ENCODE measurements around the gene C9orf50.
"Not testable (repeated sequence)": the region's sequence is repeated elsewhere in the genome, so short reads cannot be mapped to it uniquely, and the experiment has no call there.

The C9orf50 gene, protein sequence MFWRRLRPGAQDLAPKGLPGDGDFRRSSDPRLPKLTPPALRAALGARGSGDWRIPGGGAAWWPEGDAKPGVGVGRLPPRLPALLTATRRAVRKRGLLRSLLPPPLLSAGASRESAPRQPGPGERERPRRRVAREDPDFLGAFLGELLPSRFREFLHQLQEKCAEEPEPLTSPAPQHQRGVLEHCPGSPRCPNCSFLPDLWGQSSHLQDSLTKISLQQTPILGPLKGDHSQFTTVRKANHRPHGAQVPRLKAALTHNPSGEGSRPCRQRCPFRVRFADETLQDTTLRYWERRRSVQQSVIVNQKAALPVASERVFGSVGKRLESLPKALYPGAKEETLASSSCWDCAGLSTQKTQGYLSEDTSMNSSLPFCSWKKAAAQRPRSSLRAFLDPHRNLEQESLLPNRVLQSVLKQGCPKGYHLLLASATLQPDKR

DNA sequence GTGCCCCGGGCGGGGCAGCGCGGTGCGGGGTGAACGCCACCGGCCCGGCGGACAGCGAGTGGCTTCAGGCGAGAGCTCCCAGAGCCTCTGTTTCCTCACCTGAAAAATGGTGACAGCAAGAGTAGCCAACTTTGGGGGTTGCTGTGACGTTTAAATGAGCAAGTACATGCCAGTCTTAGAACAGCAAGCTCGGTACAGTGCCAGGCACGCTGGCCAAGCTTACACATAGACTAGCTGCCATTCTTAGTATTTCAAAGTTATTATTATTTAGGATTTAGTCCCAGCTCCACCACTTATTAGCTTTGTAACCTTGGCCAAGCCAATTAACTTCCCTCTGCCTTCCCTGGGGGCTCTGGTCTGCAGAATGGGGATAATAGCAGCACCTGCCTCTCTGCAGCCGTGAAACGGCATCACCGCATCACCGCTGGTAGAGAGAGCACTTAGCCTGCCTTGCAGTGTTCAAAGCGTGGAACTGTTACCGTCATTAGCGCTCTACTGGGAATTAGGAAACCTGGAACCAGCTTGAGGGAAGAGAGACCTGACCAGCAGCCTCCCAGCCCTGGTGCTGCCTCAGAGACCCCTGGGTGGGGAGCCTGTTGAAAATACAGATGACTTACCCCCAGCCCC is at the start of gene C9orf50:
Gene C9orf50 (minus strand): TSS at position 433 of the 627 bp plus-strand sequence. CDS start 527 bp downstream, outside the sequence.
- DNase-seq (ENCODE audit: low spot score), result no peak

DNA sequence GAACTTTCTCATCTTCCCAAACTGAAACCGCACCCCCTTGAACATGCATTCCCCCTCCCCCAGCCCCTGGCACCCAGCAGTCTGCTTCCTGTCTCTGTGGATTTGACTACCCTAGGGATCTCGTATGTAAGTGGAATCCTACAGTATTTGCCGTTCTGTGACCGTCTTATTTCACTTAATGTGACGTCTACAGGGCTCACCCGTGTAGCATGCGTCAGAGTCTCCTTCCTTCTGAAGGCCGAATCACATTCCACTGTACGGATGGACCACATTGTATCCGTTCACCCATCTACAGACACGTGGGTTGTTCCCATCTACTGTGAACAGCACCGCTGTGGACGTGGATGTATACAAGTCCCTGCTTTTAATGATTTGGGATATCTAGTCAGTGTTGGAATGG is 49.0 kb upstream of the C9orf50 start:
- DNase-seq (ENCODE audit: low spot score), result no peak

DNA sequence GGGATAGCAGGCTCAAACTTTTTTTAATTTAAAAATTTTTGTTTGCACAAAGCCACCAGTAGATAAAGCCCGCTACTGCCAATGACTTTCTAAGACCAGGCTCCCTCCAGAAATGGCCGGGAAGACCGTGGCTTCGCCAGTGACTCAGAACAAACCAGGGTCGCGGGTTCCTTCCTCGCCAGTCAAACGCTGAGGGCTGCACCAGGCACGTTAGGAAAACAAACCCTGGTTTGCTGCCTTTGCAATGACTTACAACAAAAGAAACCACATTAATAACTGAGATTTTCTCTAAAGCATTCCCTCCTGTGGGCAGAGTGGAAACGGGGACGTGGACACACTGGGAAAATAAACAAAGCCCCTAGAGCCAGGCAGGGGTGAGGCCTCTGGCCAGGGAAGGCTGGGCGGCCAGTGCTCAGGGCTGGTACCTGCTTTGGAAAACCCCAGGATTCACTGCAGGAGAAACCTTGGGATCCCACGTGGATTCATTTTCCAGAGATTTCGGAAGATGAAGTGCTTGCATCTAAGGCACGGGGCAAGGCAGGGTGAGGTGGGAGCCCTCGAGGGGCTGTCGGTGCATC is 48.3 kb upstream of the C9orf50 start:
- no peak for DNase-seq (ENCODE audit: low spot score)

DNA sequence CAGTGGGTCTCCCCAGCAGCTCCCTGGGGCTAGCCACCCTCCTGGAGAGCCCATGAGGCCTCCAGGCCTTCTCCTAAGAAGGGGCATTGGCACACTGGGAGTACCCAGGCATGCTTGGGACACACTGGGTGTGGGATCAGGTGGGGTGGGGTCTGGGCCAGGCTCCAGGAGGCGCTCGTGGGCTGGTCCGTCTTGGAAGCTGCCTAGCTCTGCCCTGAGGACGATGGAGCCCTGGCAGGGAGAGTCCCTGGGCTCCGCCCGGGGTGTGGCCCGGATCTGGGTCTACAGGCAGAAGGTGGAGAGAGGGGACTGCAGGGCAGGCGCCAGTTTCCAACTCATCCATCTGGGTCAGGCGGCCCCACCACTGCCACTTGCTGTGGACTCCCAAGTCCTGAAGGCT is 46.9 kb upstream of the C9orf50 start:
- no peak for DNase-seq (ENCODE audit: low spot score)

DNA sequence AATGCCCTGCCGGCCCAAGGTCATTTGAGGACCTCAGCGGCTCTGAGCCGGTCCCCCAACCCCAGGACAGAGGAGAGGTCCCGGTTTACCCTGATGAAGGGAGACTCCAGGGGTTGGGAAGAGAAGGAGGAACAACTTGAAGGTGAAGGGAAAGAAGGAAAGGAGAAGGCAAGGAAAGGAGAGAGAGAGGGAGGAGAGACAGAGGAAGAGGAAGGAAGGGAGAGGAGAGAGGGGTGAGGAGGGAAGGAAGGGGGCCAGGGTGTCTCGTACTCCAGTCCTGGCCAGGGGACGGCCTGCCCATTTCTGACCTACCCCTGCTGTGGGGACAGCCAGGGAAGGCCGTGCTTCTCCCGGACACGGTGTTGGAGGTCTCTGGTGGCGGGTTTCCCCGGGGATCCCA is 46.5 kb upstream of the C9orf50 start:
- no peak for DNase-seq (ENCODE audit: low spot score)

DNA sequence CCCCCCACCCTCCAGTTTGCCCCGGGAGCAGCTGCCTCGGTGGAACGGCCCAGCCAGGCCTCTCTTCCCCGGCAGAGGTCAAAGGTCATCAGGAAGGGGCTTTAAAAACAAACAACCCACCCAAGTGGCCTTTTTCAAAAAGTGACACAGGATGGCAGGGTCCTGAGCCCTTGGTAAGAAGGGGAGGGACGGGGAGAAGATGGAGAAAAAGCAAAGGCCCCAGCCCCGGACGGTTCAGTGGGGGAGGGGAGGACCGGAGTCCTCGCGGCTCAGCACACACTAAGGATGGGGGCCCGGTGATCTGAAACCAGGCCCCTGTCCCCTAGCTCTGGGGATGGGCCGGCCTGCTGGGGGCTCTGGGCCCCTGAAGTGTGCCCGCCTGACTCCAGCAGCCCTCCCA is 45.7 kb upstream of the C9orf50 start:
- DNase-seq (ENCODE audit: low spot score), result no peak

DNA sequence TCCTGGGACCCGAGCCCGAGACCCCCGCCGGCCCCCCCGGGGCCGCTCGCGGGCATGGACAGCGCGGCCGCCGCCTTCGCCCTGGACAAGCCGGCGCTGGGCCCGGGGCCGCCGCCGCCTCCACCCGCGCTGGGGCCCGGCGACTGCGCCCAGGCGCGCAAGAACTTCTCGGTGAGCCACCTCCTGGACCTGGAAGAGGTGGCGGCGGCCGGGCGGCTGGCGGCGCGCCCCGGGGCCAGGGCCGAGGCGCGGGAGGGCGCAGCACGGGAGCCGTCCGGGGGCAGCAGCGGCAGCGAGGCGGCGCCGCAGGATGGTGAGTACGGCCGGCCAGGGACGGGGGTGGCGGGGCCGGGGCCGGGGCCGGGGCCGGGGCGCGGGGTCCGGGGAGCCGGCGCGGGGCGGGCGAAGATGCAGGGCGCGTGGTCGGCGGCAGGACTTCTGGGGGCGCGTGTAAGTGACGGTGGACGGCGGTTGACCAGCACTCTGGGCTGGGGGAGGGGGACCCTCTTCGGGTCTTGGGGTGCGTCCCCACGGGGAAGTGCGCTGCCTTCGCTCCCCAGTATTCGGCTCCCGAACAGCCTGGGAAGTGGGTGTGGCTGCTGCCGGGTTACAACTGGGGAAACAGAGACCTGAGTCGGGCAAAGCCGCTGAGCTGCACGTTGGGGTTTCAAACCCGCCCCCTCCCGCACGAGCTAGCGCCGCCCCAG is 45.1 kb upstream of the C9orf50 start:
- DNase-seq (ENCODE audit: low spot score), result peak; percentile 76

DNA sequence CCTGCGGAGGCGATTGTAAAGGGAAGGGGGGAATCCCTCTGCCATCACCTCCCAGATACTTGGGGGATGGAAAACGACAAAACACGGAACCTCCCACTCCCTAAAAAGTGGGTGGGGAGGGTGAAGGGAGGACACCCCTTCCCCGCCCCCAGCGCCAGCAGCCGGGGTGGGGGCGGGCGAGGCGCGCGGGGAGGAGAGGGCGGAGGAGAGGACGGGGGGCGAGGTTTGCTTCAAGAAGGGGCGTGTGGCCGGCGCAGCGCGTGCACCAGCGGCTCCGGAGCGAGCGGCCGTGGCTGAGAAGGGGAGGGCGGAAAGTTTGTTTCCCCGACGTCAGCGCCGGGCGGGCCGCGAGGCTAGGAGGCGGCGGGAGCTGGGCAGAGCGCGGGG is 44.5 kb upstream of the C9orf50 start, which contains the start of gene PRRX2:
Gene PRRX2 (plus strand): TSS at position 259 of the 387 bp plus-strand sequence. CDS start 221 bp downstream, outside the sequence.
- DNase-seq (ENCODE audit: low spot score), result peak; percentile 79

DNA sequence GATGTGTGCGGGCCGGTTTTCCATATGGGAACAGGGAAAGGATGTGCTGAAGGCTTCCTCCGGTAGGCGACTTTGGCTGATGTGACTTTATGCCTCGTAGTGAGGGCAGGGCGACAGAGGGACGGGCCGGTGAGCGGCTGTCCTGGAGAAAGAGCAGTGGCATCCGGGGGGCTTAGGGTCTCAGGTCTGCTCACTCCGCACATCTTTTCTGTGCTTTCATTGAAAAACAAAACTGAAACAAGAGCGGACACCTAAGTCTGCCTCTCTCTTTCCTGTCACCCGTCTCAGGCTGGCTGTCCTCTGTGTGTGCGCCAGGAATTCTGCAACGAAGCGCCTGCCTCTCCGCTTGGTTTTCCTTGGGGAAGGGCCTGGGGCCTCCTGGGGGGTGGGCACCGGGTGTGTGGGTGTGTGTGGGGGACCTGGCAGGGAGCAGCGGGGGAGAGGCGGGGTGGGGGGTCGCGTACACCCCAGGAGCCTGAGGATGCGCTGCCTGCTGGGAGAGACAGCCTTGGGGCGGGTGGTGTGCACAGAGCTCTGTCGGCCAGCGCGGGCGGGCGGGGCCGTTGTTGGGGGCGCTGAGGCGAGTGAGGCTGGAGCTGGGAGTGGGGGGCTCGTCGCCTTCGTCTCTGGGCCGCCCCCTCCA is 44.0 kb upstream of the C9orf50 start:
- DNase-seq (ENCODE audit: low spot score), result peak; percentile 59

DNA sequence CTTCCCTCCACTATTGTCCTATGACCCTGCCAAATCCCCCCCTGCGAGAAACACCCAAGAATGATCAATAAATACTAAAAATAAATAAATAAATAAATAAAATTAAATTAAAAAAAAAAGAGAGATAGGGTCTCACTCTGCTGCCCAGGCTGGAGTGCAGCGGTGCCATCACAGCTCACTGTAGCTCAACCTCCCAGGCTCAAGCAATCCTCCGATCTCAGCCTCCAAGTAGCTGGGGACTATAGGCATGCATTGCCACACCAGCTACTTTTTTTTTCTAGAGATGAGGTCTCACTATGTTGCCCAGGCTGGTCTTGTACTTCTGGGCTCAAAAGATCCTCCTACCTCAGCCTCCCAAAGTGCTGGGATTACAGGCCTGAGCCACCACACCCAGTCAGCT is 41.3 kb upstream of the C9orf50 start:
- not testable (repeated sequence) for DNase-seq (ENCODE audit: low spot score)

DNA sequence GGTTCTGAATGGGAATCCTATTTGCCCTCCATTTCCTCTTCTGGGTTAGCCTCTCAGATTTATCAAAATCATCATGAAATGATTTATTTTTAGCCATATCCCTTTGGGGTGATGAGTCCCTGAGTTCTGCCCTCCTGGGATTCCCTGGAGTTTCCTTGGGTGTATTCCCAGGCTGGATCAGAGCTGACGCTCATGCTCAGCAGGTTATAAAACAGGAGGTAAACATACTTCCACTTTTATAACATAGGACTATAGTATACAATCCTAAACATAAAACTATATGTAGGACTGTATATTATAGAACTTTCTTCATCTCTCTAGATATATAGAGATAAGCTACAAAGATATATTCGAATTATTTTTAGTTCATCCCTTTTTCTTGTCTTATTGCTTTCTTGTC is 40.1 kb upstream of the C9orf50 start:
- DNase-seq (ENCODE audit: low spot score), result no peak

DNA sequence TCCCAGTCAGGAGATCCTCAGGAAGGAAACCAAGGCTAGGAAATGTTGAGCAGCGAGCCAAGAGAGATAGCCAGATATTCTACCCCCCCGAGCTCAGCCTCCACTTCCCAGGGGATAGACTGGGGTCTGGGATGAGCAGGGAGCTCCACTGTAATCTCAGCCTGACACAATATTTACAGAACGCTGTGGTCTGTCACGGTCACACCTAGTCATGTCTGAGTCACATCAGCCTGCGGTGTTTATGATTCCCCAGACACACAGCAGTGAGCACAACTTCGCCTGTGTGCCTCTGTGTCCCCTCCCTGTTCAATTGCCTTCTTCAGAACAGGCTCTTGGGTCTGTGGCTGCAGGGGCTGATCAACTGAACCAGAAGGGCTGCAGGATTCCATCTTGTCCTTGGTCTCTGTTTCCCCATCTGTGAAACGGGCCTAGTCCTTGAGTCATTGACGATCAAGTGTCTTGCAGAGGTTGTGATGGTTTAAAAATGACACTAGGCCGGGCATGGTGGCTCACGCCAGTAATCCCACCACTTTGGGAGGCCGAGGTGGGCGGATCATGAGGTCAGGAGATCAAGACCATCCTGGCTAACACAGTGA is 36.0 kb upstream of the C9orf50 start:
- DNase-seq (ENCODE audit: low spot score), result no peak

DNA sequence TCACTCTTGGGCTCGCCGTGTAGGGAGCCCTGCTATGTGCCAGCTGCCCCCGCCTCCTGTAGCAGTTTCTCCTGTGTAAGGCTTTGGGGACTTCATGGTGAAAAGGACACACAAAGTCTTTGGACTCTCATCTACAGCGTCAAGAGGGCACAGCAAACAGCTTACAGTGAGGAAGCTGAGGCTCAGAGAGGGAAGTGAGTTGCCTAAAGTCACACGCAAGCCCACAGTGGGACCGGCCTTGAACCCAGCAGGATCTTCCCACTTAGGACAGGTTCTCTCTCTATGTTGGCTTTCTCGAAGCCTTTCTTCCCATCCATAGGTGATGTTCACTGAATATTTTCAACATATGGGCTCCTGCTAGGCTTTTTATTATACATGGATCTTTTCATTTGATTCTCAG is 34.8 kb upstream of the C9orf50 start:
- no peak for DNase-seq (ENCODE audit: low spot score)

DNA sequence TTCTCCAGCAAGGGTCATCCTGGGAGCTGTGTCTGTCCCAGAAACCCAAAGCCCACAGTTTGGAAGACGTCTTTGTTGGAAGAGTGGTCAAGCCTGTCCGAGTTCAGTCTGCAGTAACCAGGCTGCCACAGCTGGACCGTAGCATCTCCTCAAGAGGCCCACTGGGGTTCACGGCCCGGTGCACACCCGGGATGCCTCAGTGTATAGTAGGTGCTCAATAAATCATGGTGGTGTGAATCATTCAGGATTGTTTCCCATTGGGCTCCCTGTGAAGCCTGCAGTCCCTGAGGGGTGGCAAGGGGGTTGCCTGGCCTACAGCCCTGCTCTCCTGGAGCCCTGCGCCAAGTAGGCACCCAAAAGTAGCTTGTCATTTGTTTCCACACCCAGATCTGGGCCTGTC is 34.3 kb upstream of the C9orf50 start:
- no peak for DNase-seq (ENCODE audit: low spot score)

DNA sequence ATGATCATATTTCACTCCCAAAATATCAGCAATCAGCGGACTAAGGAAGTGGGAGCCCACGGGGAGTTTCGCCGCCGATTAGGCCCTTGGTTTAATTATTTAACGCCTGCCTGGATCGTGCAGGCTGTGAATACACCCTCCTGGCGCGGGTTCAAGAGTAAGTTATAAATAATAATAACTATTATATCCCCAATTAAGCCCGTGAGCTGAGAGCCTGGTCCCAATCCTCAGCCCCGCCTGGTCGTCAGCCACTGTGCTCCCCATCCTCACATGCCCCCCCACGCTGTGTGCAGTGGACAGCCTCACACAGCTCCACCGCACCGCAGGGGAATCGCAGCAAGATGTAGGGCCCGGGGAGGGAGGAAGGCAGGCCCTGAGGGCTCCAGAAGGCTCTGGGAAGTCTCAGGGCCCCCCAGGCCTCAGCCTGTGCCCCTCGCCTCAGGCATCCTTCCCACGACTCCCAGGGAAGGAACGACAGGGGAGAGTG is 33.7 kb upstream of the C9orf50 start:
- DNase-seq (ENCODE audit: low spot score), result no peak

DNA sequence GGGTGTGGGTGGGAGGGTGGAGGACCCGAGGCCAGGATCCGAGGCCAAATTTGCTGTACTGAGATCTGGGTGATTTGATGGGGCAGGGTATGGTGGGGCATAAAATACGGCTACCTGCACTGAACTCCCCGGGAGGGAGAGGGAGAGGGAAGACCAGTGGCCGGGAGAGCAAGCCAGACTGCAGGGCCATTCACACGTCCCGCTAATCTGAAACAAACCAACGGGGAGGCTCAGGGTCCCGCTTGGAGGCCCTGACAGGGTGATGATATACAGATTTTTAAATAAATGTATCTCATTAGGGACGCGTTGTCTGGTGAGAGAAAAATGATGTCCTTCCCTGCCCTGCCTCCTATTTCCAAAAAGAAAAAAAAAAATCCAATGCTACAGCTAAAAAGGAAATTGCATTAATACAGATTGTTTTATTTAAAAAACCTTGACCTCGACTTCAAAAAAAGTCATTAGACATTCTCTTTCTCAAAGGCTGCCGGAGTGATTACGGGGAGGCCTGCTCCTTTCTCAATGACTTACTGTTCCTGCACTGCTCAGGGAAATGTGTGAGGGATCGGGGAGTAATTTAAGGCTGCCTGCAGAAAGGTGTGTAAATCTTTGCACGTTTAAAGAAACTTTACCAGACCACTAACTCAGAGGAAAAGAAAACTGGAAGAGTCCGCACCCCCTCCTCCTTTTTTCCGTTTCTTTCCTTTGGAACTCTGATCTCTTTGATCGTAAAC is 33.1 kb upstream of the C9orf50 start:
- no peak for DNase-seq (ENCODE audit: low spot score)

DNA sequence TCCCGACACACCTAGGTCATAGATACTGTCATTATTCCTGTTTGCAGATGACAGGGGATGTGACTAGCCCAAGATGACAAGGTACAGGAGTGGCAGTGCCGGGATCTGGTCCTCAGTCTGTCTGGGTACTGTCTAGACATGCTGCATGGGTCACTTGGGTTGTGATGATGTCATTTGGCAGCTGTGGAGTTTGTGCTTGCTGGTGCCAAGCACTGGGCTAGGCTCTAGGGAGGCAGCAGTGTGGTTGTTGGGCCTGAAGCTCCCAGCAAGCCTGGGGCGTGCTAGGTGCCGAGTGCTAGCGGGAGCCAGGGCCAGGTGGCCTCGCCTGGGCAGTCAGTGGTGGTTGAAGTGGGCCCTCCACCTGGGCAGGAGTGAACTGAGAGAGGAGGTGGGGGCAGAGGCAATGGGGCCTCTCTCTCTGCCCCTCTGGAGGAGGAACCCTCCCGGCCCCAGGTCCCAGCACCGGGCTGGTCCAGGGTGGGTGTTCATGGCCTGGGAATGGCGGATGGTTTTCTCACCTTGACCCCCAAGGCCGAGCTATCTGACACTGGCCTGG is 29.9 kb upstream of the C9orf50 start:
- DNase-seq (ENCODE audit: low spot score), result no peak

DNA sequence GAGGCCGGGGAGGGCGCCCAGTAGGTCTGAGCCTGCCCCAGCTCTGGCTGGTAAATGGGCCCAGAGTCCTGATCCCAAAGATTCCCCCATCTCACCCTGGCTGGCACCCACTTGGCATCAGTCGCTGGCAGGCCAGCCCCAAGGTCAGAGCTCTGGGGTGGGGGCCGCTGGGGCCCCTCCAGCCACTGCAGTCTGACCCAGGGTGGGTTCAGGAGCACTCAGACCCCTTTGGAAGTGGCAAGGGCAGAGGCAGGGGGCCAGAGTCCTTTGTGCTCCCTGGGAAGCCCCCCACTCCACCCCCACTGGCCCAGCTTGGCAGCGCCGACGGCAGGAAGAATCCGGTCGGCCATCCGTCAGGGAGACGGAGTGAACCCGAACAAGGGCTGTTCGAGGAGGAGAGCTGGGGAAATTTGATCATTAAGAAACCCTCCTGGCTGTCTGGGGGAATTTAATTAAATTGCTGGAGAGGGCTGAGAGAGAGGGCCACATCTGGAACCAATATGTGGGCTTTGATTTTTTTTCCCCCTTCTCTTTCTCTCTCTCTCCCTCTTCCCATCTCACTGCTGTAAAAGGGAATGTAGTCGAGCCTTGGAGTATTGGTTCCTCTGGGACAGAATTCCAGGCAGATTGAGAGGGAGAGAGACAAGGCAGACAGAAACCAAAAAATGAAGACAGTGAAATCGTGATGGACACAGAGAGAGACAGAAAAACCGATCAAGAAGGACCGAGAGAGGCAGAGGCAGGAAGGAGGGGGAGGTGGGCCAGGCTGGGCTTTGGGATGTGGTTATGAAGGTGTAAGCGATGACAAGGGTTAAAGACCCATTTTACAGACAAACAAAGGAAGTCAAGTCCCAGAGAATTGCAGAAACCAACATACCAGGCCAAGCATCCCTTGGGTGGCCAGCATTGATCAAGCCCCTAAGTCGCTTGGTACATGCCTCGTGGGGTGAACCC is 29.1 kb upstream of the C9orf50 start:
- no peak for DNase-seq (ENCODE audit: low spot score)

DNA sequence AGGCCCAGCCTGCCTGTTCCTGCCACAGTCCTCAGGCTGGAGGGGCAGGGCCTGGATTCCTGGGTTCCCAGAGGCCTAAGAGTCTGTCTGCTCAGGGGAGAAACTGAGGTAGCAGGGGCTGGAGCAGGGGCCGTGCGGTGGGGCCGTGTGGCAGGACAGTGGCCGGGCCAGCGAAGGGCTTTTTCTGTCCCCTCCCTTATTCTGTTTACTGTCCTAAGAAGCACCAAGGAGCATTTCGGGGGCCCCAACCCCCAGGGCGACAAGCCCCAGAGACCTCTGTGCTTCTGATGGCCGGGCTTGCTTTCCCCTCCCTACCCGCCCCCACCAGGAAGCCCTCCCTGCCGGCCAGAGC is 27.8 kb upstream of the C9orf50 start:
- no peak for DNase-seq (ENCODE audit: low spot score)
